K562 (cell line): Measurements from ENCODE around the gene ZC3H12C. TPM values are rescaled to one million over a fixed set of nuclear protein-coding genes. Genes with fewer than 3 reads are reported as not detected.
A peak's percentile ranks its signal among the peaks of the same experiment; 100 is the strongest.

ENCODE experiments used
- ARHGAP35 ChIP-seq: fragments of 450-650 bp; IDR thresholded peaks from 2 replicates; pipeline ENCODE4 v1.6.1; 2018; ENCODE audit not compliant: partially characterized antibody
- ATF7 ChIP-seq: fragments of 450-650 bp; IDR thresholded peaks from 2 replicates; pipeline ENCODE4 v1.7.1; 2014; ENCODE audit warnings: mild to moderate bottlenecking, moderate library complexity
- BHLHE40 ChIP-seq: IDR thresholded peaks from 2 replicates; pipeline ENCODE4 v1.6.1; 2011; ENCODE audit warnings: low read length, improper control_type of control experiment
- C11orf30 ChIP-seq: fragments of 450-650 bp; IDR thresholded peaks from 2 replicates; pipeline ENCODE4 v1.6.1; 2016; ENCODE audit warnings: low read depth, mild to moderate bottlenecking
- DIDO1 ChIP-seq: fragments of 450-650 bp; IDR thresholded peaks from 2 replicates; pipeline ENCODE4 v1.6.1; 2016; ENCODE audit warnings: low read depth, missing biosample characterization, missing genetic modification characterization
- ETV6 ChIP-seq, 3 experiments: fragments of 150-350 bp in 1 of 3; sonication (generic) in 1 of 3; formaldehyde crosslinking in 1 of 3; IDR thresholded peaks; 2 replicates each; pipeline versions ENCODE4 v1.6.1 to v1.8.0; 2014 to 2022; ENCODE audit warnings: borderline replicate concordance in 2 of 3, low read depth in 2 of 3, antibody characterized with exemption in 1 of 3, low read length in 1 of 3, mild to moderate bottlenecking in 1 of 3, missing genetic modification reagents in 1 of 3
- FUS ChIP-seq: fragments of 200-400 bp; formaldehyde crosslinking; optimal IDR thresholded peaks from 2 replicates; pipeline ENCODE3; 2017; ENCODE audit warnings: low read depth, low read length
- HMG20A ChIP-seq: fragments of 450-650 bp; formaldehyde crosslinking; conservative IDR thresholded peaks from 2 replicates; pipeline ENCODE4 v1.4.0; 2020; ENCODE audit warnings: mild to moderate bottlenecking, mixed read lengths
- HNRNPK ChIP-seq: fragments of 200-400 bp; formaldehyde crosslinking; IDR thresholded peaks from one replicate; pipeline ENCODE4 v1.6.1; 2018; ENCODE audit warnings: mild to moderate bottlenecking, low read depth, low read length; ENCODE audit not compliant: poor library complexity, severe bottlenecking
- L3MBTL2 ChIP-seq: fragments of 450-650 bp; IDR thresholded peaks from 2 replicates; pipeline ENCODE4 v1.6.1; 2016; ENCODE audit warnings: mild to moderate bottlenecking, moderate library complexity
- MBD2 ChIP-seq: sonication (generic); IDR thresholded peaks from 2 replicates; pipeline ENCODE4 v1.6.1; 2016; ENCODE audit warnings: low read depth, borderline replicate concordance
- MECOM ChIP-seq: fragments of 250-450 bp; sonication (Bioruptor Pico); IDR thresholded peaks from 2 replicates; pipeline ENCODE4 v1.8.0; 2022; ENCODE audit warnings: inconsistent platforms
- MTA3 ChIP-seq: fragments of 450-650 bp; formaldehyde crosslinking; IDR thresholded peaks from 2 replicates; pipeline ENCODE4 v1.6.1; 2017; ENCODE audit warnings: mild to moderate bottlenecking, borderline replicate concordance
- NEUROD1 ChIP-seq: fragments of 150-350 bp; IDR thresholded peaks from 2 replicates; pipeline ENCODE4 v1.6.1; 2014; ENCODE audit warnings: borderline replicate concordance, low read length, low read depth; ENCODE audit not compliant: partially characterized antibody
- NFRKB ChIP-seq: fragments of 450-650 bp; IDR thresholded peaks from 2 replicates; pipeline ENCODE4 v1.6.1; 2016; ENCODE audit warnings: low read depth
- NRF1 ChIP-seq, 2 experiments: fragments of 450-650 bp; IDR thresholded peaks in 1 of 2; conservative IDR thresholded peaks in 1 of 2; 2 replicates each; pipeline ENCODE4 v1.6.1; 2014; ENCODE audit warnings: mild to moderate bottlenecking in 2 of 2
- POLR2A ChIP-seq: fragments of 450-650 bp; conservative IDR thresholded peaks from 2 replicates; pipeline ENCODE4 v1.6.1; 2016
- POLR2AphosphoS2 ChIP-seq: IDR thresholded peaks from 2 replicates; pipeline ENCODE4 v1.6.1; 2012; ENCODE audit warnings: low read length, improper control_type of control experiment
- STAT5B ChIP-seq: fragments of 250-450 bp; sonication (Bioruptor Pico); IDR thresholded peaks from 2 replicates; pipeline ENCODE4 v1.8.0; 2021; ENCODE audit warnings: mild to moderate bottlenecking, inconsistent platforms
- ZBTB17 ChIP-seq: fragments of 450-650 bp; formaldehyde crosslinking; IDR thresholded peaks from 2 replicates; pipeline ENCODE4 v1.4.0; 2020; ENCODE audit warnings: mild to moderate bottlenecking
- ZNF583 ChIP-seq: fragments of 250-450 bp; sonication (Bioruptor Pico); IDR thresholded peaks from 2 replicates; pipeline ENCODE4 v1.4.0; 2020
- ZNF766 ChIP-seq: fragments of 200-800 bp; sonication (Bioruptor generic); conservative IDR thresholded peaks from 2 replicates; pipeline ENCODE4 v1.6.1; 2016; ENCODE audit warnings: missing genetic modification characterization, missing compliant biosample characterization
- polyA plus RNA-seq, 8 experiments: library from polyadenylated mRNA; depleted of rRNA in 4 of 8; stranded (reverse) in 5 of 8; unstranded in 3 of 8; fragments of >200 nt; fragmentation: Nextera tagmentation in 2 of 8; fragmentation: Illumina TruSeq in 1 of 8; extraction: Ambion mirVana in 2 of 8; extraction: Trizol in 1 of 8; gene quantifications; 2 replicates each; pipeline versions ENCODE4 v1.2.1 to v1.2.3, GENCODE V29; 2011 to 2014; ENCODE audit warnings: inconsistent platforms in 1 of 8, missing spikeins in 1 of 8
- total RNA-seq, 7 experiments: library from RNA; depleted of rRNA in 6 of 7; stranded (reverse); fragments of >200 nt in 6 of 7; fragmentation: Illumina TruSeq in 2 of 7; extraction: Trizol in 2 of 7; gene quantifications; 2 replicates each; pipeline versions ENCODE4 v1.2.1 to v1.2.3, GENCODE V29; 2011 to 2021; ENCODE audit warnings: low replicate concordance in 1 of 7
- TF ChIP-seq, protein P1 (sequence below): fragments of 450-650 bp; formaldehyde crosslinking; IDR thresholded peaks from 2 replicates; pipeline ENCODE4 v1.4.0; 2020; ENCODE audit warnings: mild to moderate bottlenecking, moderate library complexity
- TF ChIP-seq, protein P2 (sequence below): fragments of 250-450 bp; sonication (Bioruptor Pico); IDR thresholded peaks from 2 replicates; pipeline ENCODE4 v1.5.0; 2021; ENCODE audit warnings: mild to moderate bottlenecking, borderline replicate concordance
- TF ChIP-seq, protein P3 (sequence below), 2 experiments: fragments of 450-650 bp in 1 of 2; sonication (generic) in 1 of 2; formaldehyde crosslinking in 1 of 2; IDR thresholded peaks in 1 of 2; conservative IDR thresholded peaks in 1 of 2; 2 replicates each; pipeline versions ENCODE4 v1.6.1 to v1.8.1; 2016 to 2023; ENCODE audit warnings: mild to moderate bottlenecking in 2 of 2, moderate library complexity in 2 of 2, inconsistent platforms in 1 of 2, missing genetic modification reagents in 1 of 2

The ZC3H12C gene
- total and polyA plus RNA-seq, 9 of the 15 experiments (the other 6 are each of a cell fraction or from before 2014, with no cell fraction given), result 0.56 to 5.9 (median 3.3) TPM

DNA sequence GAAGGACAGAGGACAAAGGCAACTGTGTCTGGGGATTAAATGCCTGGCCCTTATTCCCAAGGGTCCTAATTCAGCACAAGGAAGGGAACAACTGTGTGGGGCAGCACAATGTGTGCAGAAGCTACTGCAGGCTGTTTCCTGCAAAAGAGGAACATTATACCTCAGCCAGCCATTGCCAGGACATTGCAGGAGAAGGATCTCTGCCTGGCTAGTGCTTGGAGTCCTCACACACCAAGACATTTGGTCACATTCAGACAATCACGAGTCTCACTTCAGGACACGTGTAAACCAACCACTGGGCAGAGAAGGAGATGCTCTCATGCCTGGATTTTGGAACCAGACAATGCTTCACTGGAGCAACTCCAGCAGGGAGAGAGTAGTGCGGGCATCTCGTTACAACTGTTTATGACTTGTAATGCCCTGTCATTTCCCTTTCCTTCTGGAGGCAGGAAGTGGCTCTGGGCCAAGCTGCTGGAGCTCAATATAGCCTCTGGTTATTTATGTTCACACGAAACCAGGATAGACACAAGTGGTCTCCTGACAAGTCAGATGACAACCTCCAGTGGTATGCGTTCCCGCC lies 23.9 kb upstream of the ZC3H12C start (continued):
- TF ChIP-seq, protein P1, sequence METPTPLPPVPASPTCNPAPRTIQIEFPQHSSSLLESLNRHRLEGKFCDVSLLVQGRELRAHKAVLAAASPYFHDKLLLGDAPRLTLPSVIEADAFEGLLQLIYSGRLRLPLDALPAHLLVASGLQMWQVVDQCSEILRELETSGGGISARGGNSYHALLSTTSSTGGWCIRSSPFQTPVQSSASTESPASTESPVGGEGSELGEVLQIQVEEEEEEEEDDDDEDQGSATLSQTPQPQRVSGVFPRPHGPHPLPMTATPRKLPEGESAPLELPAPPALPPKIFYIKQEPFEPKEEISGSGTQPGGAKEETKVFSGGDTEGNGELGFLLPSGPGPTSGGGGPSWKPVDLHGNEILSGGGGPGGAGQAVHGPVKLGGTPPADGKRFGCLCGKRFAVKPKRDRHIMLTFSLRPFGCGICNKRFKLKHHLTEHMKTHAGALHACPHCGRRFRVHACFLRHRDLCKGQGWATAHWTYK (CRISPR knock-in tag), result peak; percentile 63; the same call in 1 of the 2 replicates
- TF ChIP-seq STAT5B (CRISPR knock-in tag) (no peak), HMG20A (CRISPR knock-in tag) (no peak), ZNF583 (CRISPR knock-in tag) (0 out of 2 replicates have a peak, but pooled peaks have one; percentile 34), ARHGAP35 (no peak), MTA3 (no peak), ETV6 (IDR thresholded peaks at IDR 0.05; ENCODE audit: borderline replicate concordance in 1 of 2, low read depth in 2 of 2, low read length in 1 of 2) (peak; percentile 91 to 98), ETV6 (CRISPR knock-in tag; IDR thresholded peaks at IDR 0.05; ENCODE audit: borderline replicate concordance) (no peak), HNRNPK (no peak), FUS (no peak), L3MBTL2 (no peak), MECOM (CRISPR knock-in tag) (0 out of 2 replicates have a peak, but pooled peaks have one; percentile 31), MBD2 (0 out of 2 replicates have a peak, but pooled peaks have one; percentile 24), NFRKB (peak; percentile 68), C11orf30 (no peak), NEUROD1 (peak; percentile 28), POLR2AphosphoS2 (no peak), POLR2A (peak; percentile 38; the same call in 1 of the 2 replicates), ZNF766 (CRISPR knock-in tag) (peak; percentile 43; the same call in 1 of the 2 replicates), ZBTB17 (CRISPR knock-in tag) (0 out of 2 replicates have a peak, but pooled peaks have one; percentile 21), BHLHE40 (no peak), DIDO1 (tag) (no peak), ATF7 (no peak), NRF1 (conservative IDR thresholded peaks at IDR 0.05 in 1 of 2, IDR thresholded peaks at IDR 0.05 in 1 of 2) (peak; percentile 38 to 55; a peak in 3 of 4 replicates)
- TF ChIP-seq, protein P2, sequence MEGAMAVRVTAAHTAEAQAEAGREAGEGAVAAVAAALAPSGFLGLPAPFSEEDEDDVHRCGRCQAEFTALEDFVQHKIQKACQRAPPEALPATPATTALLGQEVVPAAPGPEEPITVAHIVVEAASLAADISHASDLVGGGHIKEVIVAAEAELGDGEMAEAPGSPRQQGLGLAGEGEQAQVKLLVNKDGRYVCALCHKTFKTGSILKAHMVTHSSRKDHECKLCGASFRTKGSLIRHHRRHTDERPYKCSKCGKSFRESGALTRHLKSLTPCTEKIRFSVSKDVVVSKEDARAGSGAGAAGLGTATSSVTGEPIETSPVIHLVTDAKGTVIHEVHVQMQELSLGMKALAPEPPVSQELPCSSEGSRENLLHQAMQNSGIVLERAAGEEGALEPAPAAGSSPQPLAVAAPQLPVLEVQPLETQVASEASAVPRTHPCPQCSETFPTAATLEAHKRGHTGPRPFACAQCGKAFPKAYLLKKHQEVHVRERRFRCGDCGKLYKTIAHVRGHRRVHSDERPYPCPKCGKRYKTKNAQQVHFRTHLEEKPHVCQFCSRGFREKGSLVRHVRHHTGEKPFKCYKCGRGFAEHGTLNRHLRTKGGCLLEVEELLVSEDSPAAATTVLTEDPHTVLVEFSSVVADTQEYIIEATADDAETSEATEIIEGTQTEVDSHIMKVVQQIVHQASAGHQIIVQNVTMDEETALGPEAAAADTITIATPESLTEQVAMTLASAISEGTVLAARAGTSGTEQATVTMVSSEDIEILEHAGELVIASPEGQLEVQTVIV, result no peak
- TF ChIP-seq, protein P3, sequence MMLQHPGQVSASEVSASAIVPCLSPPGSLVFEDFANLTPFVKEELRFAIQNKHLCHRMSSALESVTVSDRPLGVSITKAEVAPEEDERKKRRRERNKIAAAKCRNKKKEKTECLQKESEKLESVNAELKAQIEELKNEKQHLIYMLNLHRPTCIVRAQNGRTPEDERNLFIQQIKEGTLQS (IDR thresholded peaks at IDR 0.05), result no peak
- TF ChIP-seq, protein P3 (CRISPR knock-in tag; conservative IDR thresholded peaks at IDR 0.05), result no peak
